Esophagus muscularis mucosa (tissue), 3 donors: Measurements from ENCODE around the gene ZNF57.

Experiments used
- CTCF ChIP-seq, 3 experiments: fragments of 200-600 bp in 2 of 3; fragments of 450-650 bp in 1 of 3; sonication (generic) in 2 of 3; IDR thresholded peaks; one replicate each; pipeline ENCODE4 v1.5.1; 2017 to 2019; ENCODE audit warnings: antibody characterized with exemption in 3 of 3, mild to moderate bottlenecking in 2 of 3, moderate library complexity in 1 of 3
- POLR2A ChIP-seq: fragments of 450-650 bp; IDR thresholded peaks from one replicate; pipeline ENCODE4 v1.6.1; 2017; ENCODE audit warnings: antibody characterized with exemption, moderate library complexity, mild to moderate bottlenecking, low read depth
- POLR2AphosphoS5 ChIP-seq, 2 donors: sonication (generic); formaldehyde crosslinking; IDR thresholded peaks; one replicate each; pipeline ENCODE4 v1.6.1; 2017; ENCODE audit warnings: antibody characterized with exemption in 2 of 2

- TF ChIP-seq CTCF (IDR thresholded peaks at IDR 0.05) = no peak
- TF ChIP-seq POLR2A = no peak
- no peak for TF ChIP-seq POLR2AphosphoS5 (IDR thresholded peaks at IDR 0.05)
Measured at GRCh38 chr19:2964874-2965273, 64.1 kb downstream of the ZNF57 start.
